Measurements from ENCODE around the gene OR56A5.

OR56A5 gene

DNA sequence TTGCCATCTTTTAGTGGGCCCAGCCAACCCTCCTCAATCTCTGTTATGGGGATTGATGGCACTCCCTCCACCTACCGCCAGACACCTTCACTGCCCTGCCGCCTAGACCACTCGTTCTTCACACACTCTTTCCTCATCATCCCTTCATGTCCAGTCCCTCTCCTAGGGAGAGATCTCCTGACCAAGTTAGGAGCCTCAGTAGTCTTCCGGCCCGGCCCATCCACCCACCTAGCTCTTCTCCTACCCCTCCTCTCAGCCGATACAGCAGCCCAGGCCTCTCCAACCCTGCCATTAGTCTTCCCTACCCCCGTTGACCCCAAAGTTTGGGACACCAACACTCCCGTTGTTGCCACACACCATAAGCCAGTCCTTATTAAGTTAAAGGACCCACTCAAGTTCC lies 37.2 kb downstream of the OR56A5 start:
- no peak for DNase-seq

DNA sequence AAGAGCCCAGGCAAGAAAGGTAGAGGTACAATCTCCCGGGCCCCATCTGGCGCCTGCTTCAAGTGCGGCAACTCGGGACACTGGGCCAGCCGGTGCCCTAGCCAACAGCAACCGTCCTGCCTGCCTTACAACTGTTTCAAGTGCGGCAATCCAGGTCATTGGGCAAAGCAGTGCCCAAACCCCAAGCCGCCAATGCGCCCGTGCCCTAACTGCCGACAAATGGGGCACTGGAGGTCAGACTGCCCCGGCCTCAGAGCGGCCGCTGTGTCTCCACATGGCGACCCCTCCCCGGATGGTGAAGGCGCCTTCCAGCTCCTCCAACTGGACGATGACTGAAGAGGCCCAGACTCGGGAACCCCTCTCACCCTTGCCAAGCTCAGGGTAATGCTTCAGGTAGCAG lies 37.7 kb downstream of the OR56A5 start:
- DNase-seq, result no peak

DNA sequence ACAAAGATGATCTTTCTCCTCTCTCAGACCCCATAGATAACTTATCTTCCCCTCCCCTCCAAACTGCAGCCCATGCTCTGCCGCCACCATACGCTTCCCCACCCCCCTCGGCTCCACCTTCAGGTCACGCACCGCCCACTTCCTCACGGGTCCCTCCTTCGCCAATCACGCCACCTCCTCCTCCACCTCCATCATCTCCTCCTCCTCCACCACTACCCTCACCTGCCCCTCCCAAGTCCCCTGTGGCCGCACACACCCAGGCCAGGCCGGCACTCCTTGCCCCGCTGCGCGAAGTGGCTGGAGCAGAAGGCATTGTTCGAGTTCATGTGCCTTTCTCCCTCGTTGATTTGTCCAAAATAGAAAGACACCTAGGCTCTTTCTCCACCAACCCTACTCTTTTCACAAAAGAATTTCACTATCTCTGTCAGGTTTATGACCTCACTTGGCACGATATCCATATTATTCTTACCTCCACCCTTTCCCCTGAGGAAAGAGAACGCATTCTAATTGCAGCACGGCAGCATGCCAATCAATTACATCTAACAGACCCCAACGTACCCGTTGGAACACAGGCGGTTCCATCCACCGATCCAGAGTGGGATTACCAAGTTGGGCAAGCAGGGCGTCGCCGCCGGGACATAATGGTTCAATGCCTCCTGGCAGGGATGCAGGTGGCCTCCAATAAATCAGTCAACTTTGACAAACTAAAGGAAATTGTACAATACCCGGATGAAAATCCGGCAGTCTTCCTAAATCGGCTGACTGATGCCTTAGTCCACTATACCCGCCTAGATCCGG lies 38.5 kb downstream of the OR56A5 start:
- DNase-seq, result no peak

DNA sequence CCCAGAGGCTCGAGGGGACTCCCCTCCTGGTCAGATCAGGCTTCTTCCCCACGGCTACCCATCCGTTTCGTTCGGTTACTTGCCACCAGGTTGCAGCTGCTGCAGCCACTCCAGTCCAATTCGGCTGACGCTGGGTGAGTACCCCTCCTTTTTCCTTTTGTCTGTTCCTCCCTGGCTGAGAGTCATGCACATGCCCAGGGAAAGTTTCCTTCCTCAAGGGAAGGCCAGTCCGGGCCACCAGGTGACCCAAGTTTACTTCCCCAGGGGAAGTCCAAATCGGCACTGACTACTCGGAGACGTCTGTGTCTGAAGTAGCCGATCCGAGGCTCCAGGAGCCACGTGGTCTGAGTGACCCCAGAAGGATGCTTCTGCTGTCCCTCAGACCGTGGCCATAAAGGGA lies 39.5 kb downstream of the OR56A5 start:
- DNase-seq, result no peak

DNA sequence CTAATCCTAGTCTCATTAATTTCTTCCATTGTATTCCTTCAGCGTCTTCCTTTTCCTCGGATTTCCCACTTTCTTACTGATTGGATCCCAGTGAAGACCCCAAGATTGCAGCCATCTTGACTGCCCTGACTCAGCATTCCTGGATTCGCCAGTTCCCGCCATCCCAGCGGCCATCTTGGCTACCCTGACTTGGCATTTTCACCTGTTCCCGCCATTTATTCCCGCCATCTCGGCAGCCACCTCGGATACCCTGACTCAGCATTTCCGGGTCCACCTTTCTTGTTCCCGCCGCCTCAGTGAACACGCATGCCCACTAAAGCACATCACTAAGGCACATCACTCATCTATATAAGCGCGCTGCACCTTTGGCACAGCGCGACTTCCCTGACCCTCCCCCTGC lies 40.0 kb downstream of the OR56A5 start:
- DNase-seq, result no peak

DNA sequence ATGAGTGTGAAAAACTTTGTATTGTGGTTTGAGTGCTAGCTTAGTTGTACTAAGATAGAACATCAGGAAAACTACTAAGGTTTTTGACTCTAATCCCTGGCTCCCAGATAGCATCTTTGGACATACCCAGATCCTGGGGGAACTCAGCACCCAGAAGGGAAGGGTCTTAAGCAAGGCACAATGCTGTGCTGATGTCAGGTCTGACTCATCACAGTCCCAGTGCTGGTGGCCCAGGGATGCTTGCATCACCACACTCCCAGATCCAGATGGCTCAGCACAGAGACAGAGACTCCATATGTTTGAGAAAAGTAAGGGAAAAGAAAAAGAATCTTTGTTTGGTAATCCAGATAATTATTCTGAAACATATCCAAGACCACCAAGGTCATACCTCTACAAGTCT lies 44.5 kb downstream of the OR56A5 start:
- no peak for DNase-seq

DNA sequence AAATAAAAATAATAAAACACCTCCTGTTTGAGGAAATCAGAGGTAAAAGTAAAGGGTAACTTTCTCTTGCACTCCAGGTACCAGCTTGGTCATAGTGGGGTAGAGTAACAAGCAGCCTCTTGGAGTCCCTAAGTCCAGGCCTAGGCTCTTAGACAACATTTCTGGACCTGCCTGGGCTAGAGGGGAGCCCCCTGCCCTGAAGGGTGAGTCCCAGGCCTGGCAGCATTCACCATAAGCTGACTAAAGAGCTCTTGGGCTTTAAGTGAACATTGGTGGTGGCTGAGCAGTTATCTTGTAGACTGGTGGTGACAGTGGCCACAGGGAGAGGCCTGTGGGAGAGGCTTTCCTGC lies 44.9 kb downstream of the OR56A5 start:
- DNase-seq, result no peak

DNA sequence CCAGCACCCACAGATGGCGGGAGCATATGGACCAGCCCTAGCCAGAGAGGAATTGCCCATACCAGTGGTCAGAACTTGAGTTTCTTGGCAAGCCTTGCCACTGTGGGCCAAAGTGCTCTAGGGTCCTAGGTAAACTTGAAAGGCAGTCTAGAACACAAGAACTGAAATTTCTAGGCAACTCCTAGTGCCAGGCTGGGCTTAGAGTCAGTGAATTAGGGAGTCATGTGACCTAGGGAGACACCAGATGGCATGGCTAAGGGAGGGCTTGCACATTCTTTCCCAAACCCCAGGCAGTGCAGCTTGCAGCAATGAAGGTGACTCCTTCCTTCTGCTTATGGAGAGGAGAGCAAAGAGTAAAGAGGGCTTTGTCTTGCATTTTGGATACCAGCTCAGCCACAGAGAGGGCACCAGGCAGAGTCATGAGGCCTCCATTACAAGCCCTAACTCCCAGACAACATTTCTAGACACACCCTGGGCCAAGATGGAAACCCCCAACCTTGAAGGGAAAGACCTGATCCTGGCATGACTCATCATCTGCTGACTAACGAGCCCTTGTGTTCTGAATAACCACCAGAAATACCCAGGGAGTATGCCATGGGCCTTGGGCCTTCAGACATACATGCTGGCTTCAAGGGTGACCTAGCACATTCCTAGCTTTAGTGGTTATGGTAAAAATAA lies 45.4 kb downstream of the OR56A5 start:
- DNase-seq, result no peak
